NCI-H774 (cell line): Measurements from ENCODE around the gene TIMM22.

Experiments
- DNase-seq: peaks from one replicate; lab custom pipeline; 2025; lab: John Stamatoyannopoulos, UW

The TIMM22 gene

DNA sequence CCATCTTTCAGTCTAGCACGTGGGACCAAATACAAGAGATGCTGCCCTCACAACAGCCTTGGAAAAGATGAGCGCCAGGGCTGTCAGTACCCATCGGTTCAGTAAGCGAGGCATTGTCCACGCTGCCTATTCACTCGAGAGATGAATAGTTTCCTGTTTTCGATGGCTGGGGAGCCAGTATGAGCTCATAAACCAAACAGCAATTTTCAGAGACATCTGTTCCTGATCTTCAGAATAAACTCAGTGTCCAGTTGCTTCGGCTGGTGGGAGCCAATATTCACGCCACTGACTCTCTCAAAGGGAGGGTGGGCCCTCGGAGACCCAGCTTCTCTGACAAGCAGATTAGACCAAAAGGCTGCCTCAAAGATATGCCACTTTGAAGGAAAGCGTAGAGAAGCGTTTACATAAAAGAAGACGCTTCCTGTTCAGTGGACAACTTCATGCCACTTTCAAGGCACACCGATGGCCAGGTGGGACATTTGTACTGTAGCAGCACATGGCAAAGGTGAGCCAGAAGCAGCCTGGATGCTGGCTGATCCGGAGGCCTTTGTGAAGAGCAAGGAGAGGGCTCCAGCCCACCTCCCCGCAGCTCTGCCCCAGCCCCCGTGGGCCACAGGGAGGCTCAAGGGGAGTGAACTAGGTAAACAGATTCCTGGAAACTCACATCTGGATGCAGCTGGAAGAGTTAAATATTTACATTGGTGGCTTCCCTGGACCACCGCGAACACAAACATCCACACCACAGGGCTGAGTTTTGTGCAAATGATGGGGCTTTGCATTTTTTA lies 6.0 kb downstream of the TIMM22 start:
- peak; percentile 1 for DNase-seq

DNA sequence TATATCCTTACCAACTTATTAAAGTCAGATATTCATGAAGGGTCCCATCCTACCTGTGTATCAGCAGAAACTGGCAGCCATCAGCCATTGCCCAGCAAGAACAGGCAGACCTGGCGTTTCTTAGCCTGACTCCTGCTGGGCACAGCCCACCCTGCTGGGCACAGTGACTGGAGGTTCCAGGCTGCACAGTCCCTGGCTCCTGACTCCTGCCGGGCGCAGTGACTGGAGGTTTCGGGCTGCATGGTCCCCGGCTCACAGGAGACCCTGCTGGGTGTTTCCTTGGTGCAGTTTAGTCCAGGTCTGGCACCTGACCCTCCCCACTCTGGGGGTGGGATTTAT lies 6.7 kb downstream of the TIMM22 start:
- DNase-seq, result no peak

DNA sequence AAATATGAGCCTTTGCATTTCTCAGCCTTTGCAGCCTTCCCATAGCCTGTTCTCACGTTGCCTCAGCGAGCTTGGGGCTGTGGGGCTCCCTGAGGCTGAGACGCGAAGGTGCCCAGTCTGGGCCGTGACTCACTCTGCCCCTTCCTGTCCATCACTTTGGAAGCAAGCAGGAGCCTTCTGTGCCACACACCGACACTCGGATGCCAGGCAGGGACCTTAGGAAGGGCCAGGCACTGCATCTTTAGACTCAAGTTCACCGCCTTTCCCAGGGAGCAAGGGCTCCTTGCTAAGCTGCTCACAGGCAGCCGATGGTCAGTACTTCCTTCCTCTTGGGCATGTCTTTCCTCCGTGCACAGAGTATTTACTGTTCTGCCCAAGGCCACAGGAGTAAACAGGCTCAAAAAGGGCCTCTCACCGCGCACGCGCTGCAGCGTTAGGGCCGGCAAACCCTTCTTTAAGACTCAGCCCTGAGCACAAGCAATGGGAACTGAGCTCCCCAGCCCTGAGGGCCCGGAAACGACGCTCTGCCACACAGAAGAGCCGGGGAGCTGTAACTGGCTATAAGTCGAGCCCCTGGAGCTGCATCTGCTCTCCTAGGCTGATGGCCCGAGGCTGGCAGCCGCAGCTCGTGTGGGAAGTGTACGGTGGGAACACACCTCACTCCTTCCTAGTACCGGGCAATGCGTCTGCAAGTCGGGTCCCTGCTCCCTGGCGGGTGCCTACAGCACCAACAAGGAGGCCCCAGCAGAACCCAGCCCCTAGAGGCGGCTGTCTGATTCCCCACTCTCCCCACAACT lies 7.2 kb downstream of the TIMM22 start:
- no peak for DNase-seq

DNA sequence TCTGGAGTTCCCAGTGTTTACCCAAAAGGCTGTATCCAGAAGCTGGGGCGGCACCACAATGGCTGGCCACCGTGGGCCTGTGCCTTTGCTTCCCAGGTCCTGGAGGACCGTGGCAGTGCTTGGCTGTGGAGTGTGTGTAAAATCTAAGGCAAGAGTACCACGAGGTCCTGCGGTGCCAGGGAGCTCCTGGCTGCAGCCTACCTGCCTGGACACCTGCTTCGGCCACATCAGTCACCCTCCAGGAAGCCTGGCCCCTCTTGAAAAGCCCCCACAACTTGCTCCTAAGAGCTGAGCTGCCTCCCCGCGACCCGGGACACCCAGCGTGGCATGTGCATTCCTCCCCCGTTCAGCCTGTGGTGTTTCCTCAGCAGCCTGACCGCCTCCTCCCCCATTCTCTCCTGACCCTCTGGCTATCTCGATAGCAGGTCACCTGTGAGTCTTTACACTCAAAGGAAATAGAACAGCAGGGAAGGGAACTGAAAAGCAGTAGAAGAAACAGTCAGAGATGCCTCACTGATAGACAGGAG lies 7.9 kb downstream of the TIMM22 start:
- DNase-seq, result no peak

DNA sequence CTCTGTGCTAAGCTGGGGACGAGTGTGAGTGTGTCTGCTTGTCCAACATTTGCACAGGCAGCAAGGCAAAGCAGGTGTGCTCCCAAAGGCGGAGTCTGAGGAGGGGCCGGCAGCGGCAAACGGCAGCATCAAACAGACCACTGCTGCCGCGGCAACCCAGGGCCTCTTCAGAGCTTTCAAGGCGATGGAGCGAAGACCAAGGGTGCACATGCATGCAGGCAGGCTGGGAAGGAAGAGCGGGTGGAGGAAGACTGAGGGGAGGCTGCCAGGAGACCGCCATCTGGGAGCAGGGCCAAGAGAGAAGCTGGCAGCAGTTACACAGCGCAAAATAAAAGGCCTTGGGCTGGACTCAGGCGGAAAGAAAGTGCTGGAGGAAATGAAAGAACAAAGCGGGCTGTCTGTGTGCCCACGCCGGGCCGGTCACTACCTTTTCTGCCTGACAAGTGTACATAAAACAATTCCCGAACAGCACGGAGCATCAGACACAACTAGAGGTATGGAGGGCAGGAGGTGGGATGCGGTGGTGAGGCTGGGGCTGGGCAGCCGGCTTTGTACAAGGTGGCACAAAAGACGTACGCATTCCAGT lies 8.5 kb downstream of the TIMM22 start:
- DNase-seq, result peak; percentile 0

DNA sequence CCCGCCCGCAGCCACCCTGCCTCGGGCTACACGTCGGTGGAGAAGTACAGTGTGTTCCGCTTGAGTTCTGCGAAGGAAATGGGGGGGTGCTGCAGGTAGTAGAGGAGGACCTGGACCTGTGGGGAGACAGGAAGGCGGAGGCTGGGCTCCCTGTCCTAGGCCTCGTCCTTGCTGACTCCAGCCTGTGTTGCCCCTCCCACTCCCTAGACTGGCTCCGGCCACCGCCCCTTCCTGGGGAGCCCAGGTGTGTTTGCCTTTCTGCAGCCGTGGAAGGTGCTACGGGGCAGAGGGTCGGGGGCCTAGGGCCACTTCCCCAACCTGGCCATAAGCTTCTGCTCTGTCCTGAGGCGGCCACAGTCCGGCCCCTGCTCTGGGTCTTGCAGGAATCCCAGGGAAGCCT lies 9.1 kb downstream of the TIMM22 start:
- DNase-seq, result no peak

DNA sequence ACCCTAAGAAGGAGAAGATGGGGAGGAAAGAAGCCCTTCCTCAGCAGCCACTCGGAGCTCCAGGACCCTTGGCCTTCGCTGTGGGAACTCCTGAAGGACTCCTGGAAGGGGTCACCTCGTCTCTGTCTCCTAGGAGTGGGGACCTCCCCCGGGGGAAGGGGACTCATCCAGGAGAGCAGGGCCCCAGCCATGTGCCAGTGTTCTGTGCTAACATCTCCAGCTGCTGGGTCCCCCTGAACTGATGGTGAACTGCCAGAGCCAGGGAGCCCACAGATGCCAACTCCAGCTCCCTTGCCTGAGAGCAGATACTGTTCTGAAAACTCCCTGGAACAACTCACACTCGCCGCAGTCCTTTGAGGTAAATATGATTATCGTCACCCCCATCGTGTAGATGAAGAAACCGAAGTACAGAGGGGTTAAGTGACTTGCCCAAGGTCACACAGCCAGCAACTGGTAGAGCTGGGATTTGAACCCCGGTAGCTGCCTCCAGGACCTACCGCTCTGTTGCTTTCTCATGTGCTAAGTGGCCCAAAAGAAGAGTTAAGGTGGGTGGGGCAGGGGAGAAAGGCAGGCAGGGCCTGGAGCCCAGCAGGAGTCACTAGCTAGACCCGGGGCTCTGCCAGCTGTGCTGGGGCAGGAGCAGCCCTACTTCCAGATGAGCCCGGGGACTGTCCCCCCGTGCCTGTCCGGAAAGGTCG lies 10.5 kb downstream of the TIMM22 start:
- no peak for DNase-seq

DNA sequence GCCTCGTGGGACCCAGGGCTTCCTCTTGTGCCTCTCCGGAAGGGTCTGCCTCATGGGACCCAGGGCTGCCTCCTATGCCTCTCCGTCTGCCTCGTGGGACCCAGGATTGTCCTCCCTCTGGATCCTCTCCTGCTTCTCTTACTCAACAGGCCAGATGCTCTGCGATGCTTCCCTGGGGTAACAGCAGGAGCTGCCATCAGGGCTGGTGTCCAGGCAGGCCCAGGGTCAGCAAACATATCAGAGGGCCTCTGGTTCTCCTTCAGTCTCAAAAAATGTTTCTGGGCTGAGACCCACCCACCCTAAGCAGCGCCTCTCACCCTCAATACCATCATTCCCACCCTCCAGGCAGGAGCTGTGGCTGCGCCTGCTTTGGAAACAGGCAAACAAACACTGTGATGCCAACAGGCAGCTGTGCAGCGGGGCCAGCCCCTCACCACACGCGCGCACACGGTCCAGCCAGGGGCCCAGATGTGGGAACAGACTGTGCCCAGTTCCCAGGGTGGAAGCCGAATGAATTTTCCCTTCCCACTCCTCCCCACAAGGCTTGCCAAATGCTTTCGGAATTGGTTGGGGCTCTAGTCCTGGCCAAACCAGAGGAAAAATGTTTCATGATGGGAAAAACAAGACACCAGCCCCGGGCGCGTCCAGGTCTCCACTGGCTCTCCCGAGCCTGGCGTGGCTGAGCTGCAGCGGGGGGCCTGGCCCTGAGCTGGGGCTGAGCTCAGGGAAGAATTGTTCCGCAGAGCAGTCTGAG lies 11.3 kb downstream of the TIMM22 start:
- DNase-seq, result no peak

DNA sequence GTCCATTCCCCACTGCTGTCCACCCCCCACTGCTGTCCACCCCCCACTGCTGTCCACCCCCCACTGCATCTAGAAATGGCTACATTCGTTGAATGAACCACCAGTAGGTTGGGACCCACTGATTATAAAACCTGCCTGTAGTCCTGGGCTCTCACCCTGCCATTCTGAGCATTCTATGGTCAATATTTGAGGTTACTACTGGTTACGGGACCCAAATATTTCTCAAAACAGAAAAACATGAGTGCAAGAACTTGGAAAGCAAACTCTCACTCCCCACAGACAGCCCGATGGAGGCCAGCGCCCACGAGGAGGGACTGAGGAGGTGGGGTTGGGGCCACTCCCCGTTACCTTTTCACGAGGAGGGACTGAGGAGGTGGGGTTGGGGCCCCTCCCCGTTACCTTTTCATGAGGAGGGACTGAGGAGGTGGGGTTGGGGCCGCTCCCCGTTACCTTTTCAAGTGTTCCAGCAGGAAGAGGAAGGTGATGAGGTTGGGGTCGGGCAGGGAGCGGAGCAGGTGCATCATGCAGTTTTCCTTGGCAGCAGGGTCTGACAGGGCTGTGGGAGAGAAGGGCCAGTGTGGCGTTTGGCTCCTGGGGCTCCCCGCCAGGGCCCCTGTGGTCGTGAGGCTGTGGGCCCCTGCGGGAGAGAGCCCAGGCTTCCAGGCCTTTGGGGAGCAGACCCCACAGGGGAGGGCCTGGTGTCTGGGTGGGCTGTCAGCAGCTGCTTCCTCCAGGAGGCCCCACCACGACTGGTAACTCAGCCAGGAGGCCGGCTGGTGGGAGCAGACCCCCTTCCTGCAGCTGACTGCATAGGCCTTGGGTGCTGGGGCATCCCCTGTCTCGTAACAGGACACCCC lies 12.5 kb downstream of the TIMM22 start:
- DNase-seq, result no peak

DNA sequence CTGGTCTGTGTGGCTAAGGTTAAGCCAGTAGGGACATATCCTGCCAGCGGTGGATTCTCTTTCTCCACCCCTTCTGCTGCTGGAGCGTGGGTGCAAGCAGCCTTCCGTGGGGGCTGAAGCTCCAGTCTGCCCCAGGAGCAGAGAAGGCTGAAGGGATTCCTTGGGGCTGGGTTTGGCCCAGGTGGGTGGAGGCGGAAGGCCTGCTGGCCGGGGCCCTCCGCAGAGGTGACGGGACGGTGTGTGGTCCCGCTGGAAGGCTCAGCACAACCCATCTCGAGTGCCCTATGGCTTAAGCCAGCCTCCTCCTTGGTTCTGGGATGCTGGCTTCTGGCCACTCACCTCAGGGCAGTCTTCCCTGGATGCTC lies 13.1 kb downstream of the TIMM22 start:
- DNase-seq, result no peak

DNA sequence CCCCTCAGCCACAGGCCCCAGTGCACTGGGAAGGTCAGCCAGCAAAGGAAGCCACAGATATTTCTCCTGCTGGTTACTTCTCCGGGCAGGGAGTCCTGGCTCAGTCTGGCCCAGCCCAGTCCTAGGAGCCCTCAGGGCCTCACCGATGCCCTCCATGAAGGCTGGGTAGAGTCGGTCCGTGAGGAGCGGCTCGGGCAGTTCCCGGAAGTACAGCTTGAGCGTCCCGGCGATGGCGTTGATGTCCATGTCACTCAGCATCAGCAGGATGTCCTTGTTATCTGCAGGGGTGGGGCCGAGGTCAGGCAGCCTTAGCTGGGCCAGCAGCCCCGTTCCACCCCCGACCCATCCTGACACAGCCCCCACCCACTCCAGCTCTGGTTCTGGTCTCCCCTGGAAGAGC lies 13.7 kb downstream of the TIMM22 start:
- no peak for DNase-seq

DNA sequence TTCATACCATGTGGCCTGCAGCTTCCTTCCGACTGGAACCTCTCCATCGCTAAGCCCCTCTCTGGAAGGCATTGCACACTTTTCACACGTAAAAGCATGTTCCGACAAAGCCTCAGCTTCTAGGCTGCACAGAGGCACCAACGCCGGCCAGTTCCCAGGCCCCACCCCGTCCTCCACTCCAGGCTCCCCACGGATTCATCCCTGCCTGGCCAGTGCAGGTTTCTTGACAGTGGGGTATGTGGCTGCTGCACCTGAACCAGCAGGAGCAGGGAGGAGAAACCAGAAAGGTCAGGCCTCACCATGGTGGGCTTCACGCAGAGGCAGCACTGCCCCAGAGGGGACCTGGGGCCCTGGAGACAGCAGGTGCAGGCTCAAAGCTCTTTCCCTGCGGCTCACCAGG lies 14.2 kb downstream of the TIMM22 start:
- no peak for DNase-seq

DNA sequence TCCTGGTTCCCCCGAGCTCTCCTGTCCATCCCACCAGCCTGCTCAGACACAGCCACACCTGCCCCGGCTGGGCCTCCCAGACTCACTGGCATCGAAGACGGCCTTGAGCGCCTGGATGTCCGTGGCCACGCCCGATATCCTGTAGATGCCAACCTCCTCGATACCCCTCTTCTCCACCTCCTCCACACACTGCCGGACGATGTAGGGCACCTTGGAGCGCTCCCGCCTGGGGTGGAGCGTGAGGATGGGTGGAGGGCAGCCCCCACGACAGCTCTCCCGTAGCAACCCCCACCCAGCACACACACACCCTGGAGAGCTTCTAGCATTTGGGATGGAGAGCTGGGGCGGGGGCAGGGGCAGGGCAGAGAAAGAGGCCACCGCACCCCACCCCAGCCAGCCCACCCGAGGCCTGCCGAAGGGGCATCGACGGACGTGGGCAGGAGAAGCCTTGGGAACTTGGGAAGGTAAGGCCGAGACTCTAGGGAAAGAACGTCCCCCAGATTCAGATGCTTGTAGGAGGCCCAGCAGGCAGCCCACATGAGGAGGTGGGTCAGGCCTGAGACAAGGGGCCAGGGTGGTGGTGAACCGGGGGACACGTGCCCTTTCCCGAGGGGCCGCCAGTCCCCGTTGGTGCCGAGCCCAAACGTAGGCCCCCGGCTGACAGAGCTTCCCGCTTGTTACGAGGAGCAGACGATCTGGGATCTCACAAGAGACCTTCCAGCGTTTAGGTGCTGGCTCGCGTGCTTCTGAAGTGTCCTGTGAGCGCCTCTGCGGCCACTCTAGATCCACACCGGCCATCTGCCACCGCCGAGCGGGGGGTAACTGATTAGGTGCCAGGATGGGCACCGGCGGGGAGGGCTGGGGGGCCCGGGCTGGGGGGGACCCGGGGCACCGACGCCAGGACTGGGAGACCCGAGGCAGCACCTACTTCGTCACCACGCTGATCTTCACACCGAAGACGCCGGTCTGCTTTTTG lies 15.1 kb downstream of the TIMM22 start:
- no peak for DNase-seq

DNA sequence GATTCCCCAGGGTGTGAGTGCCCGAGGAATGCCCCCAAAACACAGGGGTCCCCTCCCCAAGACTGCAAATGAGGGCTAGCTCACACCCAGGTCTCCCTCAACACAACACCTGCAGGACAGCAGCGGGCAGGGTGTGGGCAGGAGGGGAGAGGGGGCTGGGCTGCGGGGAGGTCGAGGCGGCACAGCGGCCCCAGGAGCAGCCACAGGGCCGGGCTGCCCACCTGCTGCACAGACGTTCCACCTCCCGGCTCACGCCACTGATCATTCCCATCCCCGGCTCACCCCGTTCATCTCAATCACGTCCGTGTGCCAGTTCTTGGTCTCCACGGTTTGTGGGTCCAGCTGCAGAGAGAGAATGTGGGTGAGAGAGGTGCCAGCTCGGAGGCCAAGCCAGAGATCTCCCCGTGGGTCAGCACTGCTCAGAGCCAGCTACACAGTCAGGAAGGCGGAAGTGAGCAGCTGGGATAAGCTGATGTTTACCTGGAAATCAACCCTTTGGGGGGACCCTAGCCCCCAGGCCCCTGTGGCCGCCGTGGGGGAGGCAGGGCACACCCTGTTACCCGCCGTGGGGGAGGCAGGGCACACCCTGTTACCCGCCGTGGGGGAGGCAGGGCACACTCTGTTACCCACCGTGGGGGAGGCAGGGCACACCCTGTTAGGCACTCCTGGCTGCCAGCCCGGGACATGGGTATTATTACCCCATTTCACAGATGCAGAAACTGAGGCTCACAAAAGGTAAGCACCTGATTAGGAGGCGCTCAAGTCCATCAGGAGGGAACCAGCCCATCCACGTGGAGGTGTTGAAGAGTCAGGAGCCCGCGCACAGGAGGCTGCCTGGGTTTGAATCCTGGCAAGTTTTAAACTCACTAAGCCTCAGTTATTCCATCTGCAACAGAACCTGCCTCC lies 16.1 kb downstream of the TIMM22 start:
- no peak for DNase-seq

DNA sequence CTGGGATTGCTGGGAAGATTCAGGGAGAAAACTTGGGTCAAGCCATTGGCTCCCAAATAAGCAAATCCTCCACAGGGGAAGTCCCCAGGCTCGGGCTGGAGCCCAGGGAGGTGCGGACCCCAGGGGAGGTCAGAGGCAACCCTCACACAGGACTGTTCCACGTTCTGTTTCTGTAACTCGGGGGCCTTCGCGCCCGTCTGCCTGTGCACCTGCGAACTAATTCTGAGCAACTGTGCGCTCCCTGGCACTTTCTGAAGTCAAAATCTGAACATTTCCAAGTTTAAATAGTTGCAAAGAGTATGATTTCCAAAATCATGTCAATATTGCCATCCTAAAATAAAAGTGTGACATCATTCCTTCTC lies 16.8 kb downstream of the TIMM22 start:
- DNase-seq, result no peak

DNA sequence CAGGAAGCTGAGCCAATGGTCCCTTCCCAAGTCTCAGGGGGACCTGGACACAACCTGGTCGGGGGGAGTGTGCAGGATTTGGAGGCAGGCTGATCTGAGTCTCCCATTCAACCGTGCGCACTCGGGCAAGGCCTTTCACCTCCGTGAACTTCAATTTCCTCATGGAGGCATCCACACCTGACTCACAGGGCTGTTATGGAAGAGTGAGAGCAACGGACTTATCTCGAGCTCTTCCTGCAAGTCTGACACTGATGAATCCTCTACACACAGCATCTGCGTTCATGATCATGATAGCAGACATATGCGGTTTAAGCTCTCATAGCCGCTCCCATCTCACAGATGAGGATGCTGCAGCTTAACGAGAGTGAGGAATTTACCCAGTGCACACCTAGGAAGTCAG lies 21.6 kb downstream of the TIMM22 start:
- no peak for DNase-seq

DNA sequence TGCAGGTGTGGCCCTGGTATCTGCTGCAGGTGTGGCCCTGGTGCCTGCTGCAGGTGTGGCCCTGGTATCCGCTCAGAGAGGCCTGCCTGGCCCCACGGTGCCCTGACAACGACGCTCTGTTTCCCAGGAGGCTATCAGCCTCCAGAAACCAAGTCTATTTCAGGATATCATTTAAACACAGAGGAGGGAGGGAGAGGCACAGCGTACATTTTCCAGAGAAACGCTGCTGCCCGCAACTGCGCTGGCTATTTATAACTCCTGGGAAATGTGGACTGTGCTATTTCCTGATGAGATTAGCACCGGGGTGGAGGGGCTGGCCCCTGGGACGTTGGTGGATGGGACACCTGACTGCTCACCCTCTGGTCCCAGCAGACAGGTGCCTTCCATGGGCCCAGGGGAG lies 22.5 kb downstream of the TIMM22 start:
- no peak for DNase-seq

DNA sequence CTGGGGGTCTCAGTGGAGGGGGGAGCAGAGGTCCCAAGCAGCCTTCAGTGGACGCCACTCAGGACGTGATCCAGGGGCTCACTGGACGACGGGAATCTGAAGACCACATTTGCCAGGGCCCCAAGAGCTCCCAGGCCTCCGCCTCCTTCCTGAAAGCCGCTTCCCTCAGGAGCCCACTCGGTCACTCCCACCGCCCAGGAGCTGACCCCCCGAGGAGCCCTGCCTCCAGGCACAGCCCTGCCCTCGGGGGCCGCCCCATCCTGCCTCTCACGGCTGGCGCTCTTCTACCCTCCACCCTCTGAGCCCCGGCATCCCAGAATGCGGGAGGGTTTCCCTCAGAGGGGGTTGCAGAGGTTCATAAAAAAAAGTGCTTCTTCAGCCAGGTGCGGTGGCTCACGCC lies 24.2 kb downstream of the TIMM22 start:
- no peak for DNase-seq
